HCT116 (cell line): ENCODE results near the gene PLEKHA4. TPM values are rescaled to one million over a fixed set of nuclear protein-coding genes. Genes with fewer than 3 reads are reported as not detected.

Source experiments
- ATAC-seq: fragments of 200-7000 bp; cut with Tn5 transposase; 2 replicates; pipeline ENCODE4 v1.9.1; 2020; ENCODE audit warnings: mild to moderate bottlenecking, moderate library complexity
- BruUV-seq: library from RNA; stranded (reverse); fragments of 400-500 nt; replicated peaks from 2 replicates; lab custom pipeline; 2021; lab: Mats Ljungman, UMichigan
- CTCF ChIA-PET: fragments of 300-600 bp; sonication (Branson Sonifier 250); formaldehyde crosslinking; loops from one replicate; lab custom pipeline; 2021; ENCODE audit warnings: antibody characterized with exemption; lab: Charles Lee
- POLR2A ChIA-PET: fragments of 300-600, 350-600 bp; sonication (Branson Sonifier 250); formaldehyde crosslinking; loops from one replicate; lab custom pipeline; 2021; ENCODE audit warnings: antibody characterized with exemption; lab: Charles Lee
- RAD21 ChIA-PET, 2 experiments: fragments of 300-600 bp; sonication (Branson Sonifier 250); formaldehyde crosslinking; loops; one replicate each; lab custom pipeline; 2023; ENCODE audit warnings: low total read pairs in 2 of 2; ENCODE audit not compliant: uncharacterized antibody in 2 of 2, unreplicated experiment in 2 of 2, low non-redundant PET in 1 of 2; lab: Charles Lee
- DNase-seq: peaks from one replicate; pipeline ENCODE4 v3.0.0-alpha.2; 2010; ENCODE audit warnings: low read depth, low spot score
- H2AFZ ChIP-seq: fragments of 200-600 bp; shearing (Covaris generic), sonication (generic); 2 replicates; pipeline ENCODE4 v1.6.1; 2017; ENCODE audit warnings: low read depth, mixed run types, mixed read lengths, antibody characterized with exemption, low read length; ENCODE audit not compliant: poor library complexity, severe bottlenecking
- H3K27ac ChIP-seq: 2 replicates; pipeline ENCODE4 v1.5.1; 2012; ENCODE audit warnings: low read depth, low read length
- H3K27me3 ChIP-seq: fragments of 200-600 bp; sonication (generic); 2 replicates; pipeline ENCODE4 v1.6.1; 2016; ENCODE audit warnings: mixed run types, low read length, mixed read lengths; ENCODE audit not compliant: insufficient read depth
- H3K36me3 ChIP-seq, 2 experiments: fragments of 200-500 bp in 1 of 2; fragments of 200-600 bp in 1 of 2; sonication (Bioruptor generic) in 1 of 2; sonication (generic) in 1 of 2; 2 replicates each; pipeline versions ENCODE4 v1.5.1 to v1.6.1; 2014 to 2016; ENCODE audit warnings: low read length in 2 of 2, inconsistent platforms in 1 of 2, mixed read lengths in 1 of 2, mixed run types in 1 of 2; ENCODE audit not compliant: insufficient read depth in 2 of 2, control insufficient read depth in 1 of 2
- H3K4me1 ChIP-seq, 2 experiments: fragments of 200-600 bp in 1 of 2; sonication (generic) in 1 of 2; 2 replicates each; pipeline versions ENCODE4 v1.5.1 to v1.6.1; 2012 to 2017; ENCODE audit warnings: low read length in 2 of 2, inconsistent platforms in 1 of 2, mild to moderate bottlenecking in 1 of 2, mixed read lengths in 1 of 2, mixed run types in 1 of 2, moderate library complexity in 1 of 2; ENCODE audit not compliant: insufficient read depth in 2 of 2, control insufficient read depth in 1 of 2
- H3K4me2 ChIP-seq: fragments of 200-600 bp; sonication (generic); 2 replicates; pipeline ENCODE4 v1.6.1; 2017; ENCODE audit warnings: mixed run types, low read length, mixed read lengths
- H3K4me3 ChIP-seq, 2 experiments: fragments of 200-600 bp in 1 of 2; sonication (generic) in 1 of 2; replicated peaks in 1 of 2; 2 replicates each; pipeline ENCODE4 v1.5.1; 2011 to 2016; ENCODE audit warnings: low read length in 2 of 2, control low read depth in 1 of 2, low read depth in 1 of 2, mild to moderate bottlenecking in 1 of 2, mixed read lengths in 1 of 2, mixed run types in 1 of 2
- H3K79me2 ChIP-seq: fragments of 200-600 bp; sonication (generic); 2 replicates; pipeline ENCODE4 v1.6.1; 2017; ENCODE audit warnings: mild to moderate bottlenecking, mixed run types, low read length, moderate library complexity, mixed read lengths; ENCODE audit not compliant: insufficient read depth
- H3K9ac ChIP-seq: fragments of 200-600 bp; sonication (generic); 2 replicates; pipeline ENCODE4 v1.6.1; 2016; ENCODE audit warnings: low read length, mixed read lengths
- H3K9me2 ChIP-seq: fragments of 200-600 bp; sonication (generic), shearing (Covaris generic); 2 replicates; pipeline ENCODE4 v1.6.1; 2017; ENCODE audit warnings: mixed run types, mild to moderate bottlenecking, moderate library complexity; ENCODE audit not compliant: insufficient read depth
- H3K9me3 ChIP-seq, 2 experiments: fragments of 200-500 bp in 1 of 2; fragments of 200-600 bp in 1 of 2; sonication (Bioruptor generic) in 1 of 2; sonication (generic) in 1 of 2; 2 replicates each; pipeline ENCODE4 v1.6.1; 2014 to 2017; ENCODE audit warnings: low read length in 2 of 2, mixed read lengths in 2 of 2, inconsistent platforms in 1 of 2, low read depth in 1 of 2, mild to moderate bottlenecking in 1 of 2, mixed run types in 1 of 2, moderate library complexity in 1 of 2; ENCODE audit not compliant: control insufficient read depth in 1 of 2, insufficient read depth in 1 of 2
- H4K20me1 ChIP-seq: fragments of 200-600 bp; sonication (generic), shearing (Covaris generic); 2 replicates; pipeline ENCODE4 v1.6.1; 2017; ENCODE audit warnings: mixed run types, mild to moderate bottlenecking, moderate library complexity; ENCODE audit not compliant: insufficient read depth
- CBX3 ChIP-seq: IDR thresholded peaks from 2 replicates; pipeline ENCODE4 v1.6.1; 2012; ENCODE audit warnings: low read depth
- CEBPB ChIP-seq: IDR thresholded peaks from 2 replicates; pipeline ENCODE4 v1.6.1; 2012; ENCODE audit warnings: low read depth
- CTCF ChIP-seq, 3 experiments: fragments of 200-600 bp in 1 of 3; sonication (generic) in 1 of 3; IDR thresholded peaks in 2 of 3; conservative IDR thresholded peaks in 1 of 3; 2 replicates each; pipeline ENCODE4 v1.5.1; 2012 to 2017; ENCODE audit warnings: low read depth in 2 of 3, low read length in 2 of 3, antibody characterized with exemption in 1 of 3, borderline replicate concordance in 1 of 3, control low read depth in 1 of 3, mild to moderate bottlenecking in 1 of 3, mixed read lengths in 1 of 3, mixed run types in 1 of 3, moderate library complexity in 1 of 3; ENCODE audit not compliant: insufficient read depth in 1 of 3
- EZH2 ChIP-seq: fragments of 200-600 bp; sonication (generic); IDR thresholded peaks from 2 replicates; pipeline ENCODE4 v1.6.1; 2017; ENCODE audit warnings: antibody characterized with exemption, mixed run types
- JUND ChIP-seq: IDR thresholded peaks from 2 replicates; pipeline ENCODE4 v1.6.1; 2012
- MAX ChIP-seq: IDR thresholded peaks from 2 replicates; pipeline ENCODE4 v1.6.1; 2012
- POLR2A ChIP-seq: IDR thresholded peaks from 2 replicates; pipeline ENCODE4 v1.7.0; 2011; ENCODE audit warnings: borderline replicate concordance; ENCODE audit not compliant: insufficient read depth, insufficient read length; ENCODE audit errors: extremely low read depth
- POLR2AphosphoS5 ChIP-seq: IDR thresholded peaks from 2 replicates; pipeline ENCODE4 v1.6.1; 2011; ENCODE audit warnings: mild to moderate bottlenecking, low read depth, low read length, moderate library complexity
- RAD21 ChIP-seq: IDR thresholded peaks from 2 replicates; pipeline ENCODE4 v1.6.1; 2012; ENCODE audit warnings: low read depth, mild to moderate bottlenecking
- SP1 ChIP-seq: IDR thresholded peaks from 2 replicates; pipeline ENCODE4 v1.6.1; 2012; ENCODE audit warnings: low read depth
- YY1 ChIP-seq: IDR thresholded peaks from 2 replicates; pipeline ENCODE4 v1.6.1; 2011; ENCODE audit warnings: low read length, low read depth, moderate library complexity, mild to moderate bottlenecking; ENCODE audit not compliant: insufficient replicate concordance; ENCODE audit errors: extremely low read depth
- ZBTB33 ChIP-seq: IDR thresholded peaks from 2 replicates; pipeline ENCODE4 v1.6.1; 2011; ENCODE audit warnings: mild to moderate bottlenecking, low read length, moderate library complexity; ENCODE audit not compliant: insufficient replicate concordance; ENCODE audit errors: extremely low read depth
- intact Hi-C: fragments of 100-400 bp; cut with micrococcal nuclease; formaldehyde crosslinking; loops from 2 replicates; pipeline ENCODE4 v1.10.0; 2022
- total RNA-seq: library from RNA; stranded (reverse); gene quantifications from one replicate; pipeline ENCODE4 v1.2.1, GENCODE V29; 2021; ENCODE audit not compliant: unreplicated experiment

Gene PLEKHA4
- total RNA-seq, 1 experiment from 2014 or later = 20.4 TPM

- intact Hi-C loops = loop anchor here (1.0 to 2.0 kb wide), 4 partner anchors 40 to 189 kb away; partner anchors contain the start of gene CA11
- peaks cover 0 to 4% of the 10 kb centered on the region in 2 experiments; a peak in 1 of 4 replicates for H3K36me3 ChIP-seq
- no peaks in the 10 kb centered on the region for H3K9me2 ChIP-seq
- ChIA-PET RAD21 (interaction anchor here (1.0 to 1.2 kb wide), 3 partner anchors 40 to 47 kb away, joined by 3 to 6 read pairs (median 4); no protein-coding TSS in a partner anchor), CTCF (interaction anchor here (0.8 to 1.6 kb wide), 6 partner anchors 8 to 135 kb away, joined by 3 to 8 read pairs (median 4); no protein-coding TSS in a partner anchor), POLR2A (no interaction called here)
- H3K79me2 ChIP-seq = no peaks in the 10 kb centered on the region
- H3K9me3 ChIP-seq = no peaks in the 10 kb centered on the region
- H3K4me2 ChIP-seq = peak overlapping the region; percentile 52
- no peak overlapping the region for H2AFZ ChIP-seq
- H3K27ac ChIP-seq = peak overlapping the region; percentile 56
- peak; percentile 97 for TF ChIP-seq RAD21
- no peak for TF ChIP-seq JUND
- peak; percentile 86 to 92 (median 91) for TF ChIP-seq CTCF (IDR thresholded peaks at IDR 0.05 in 2 of 3, conservative IDR thresholded peaks at IDR 0.05 in 1 of 3; ENCODE audit: borderline replicate concordance in 1 of 3, insufficient read depth in 1 of 3, low read depth in 2 of 3, low read length in 2 of 3)
- TF ChIP-seq POLR2AphosphoS5 = 0 out of 2 replicates have a peak, but pooled peaks have one; percentile 34
- DNase-seq (peak; percentile 76), ATAC-seq (peak; percentile 93)
- no TSS peak for BruUV-seq
- peak overlapping the region; percentile 29 to 35; a peak in 3 of 4 replicates for H3K4me3 ChIP-seq
- peaks cover 5 to 23% of the 10 kb centered on the region in 2 experiments; a peak in 3 of 4 replicates for H3K4me1 ChIP-seq
- H4K20me1 ChIP-seq = no peaks in the 10 kb centered on the region
- no peak overlapping the region for H3K9ac ChIP-seq
- no peaks in the 10 kb centered on the region for H3K27me3 ChIP-seq
These were observed 32.7 kb downstream of the PLEKHA4 start for GRCh38 chr19:48835734-48836088.

GRCh38 chr19:48833977-48834376 is 34.4 kb downstream of the PLEKHA4 start:
- DNase-seq (no peak), ATAC-seq (no peak)
- peaks cover 0 to 4% of the 10 kb centered on the region in 2 experiments; a peak in 1 of 4 replicates for H3K36me3 ChIP-seq
- H3K9me2 ChIP-seq = no peaks in the 10 kb centered on the region
- POLR2A ChIA-PET = no interaction called here
- no TSS peak for BruUV-seq
- no peaks in the 10 kb centered on the region for H4K20me1 ChIP-seq
- H2AFZ ChIP-seq = no peak overlapping the region
- no peaks in the 10 kb centered on the region for H3K9me3 ChIP-seq
- intact Hi-C loops = loop anchor here (2.0 kb wide), 1 partner anchor 187 kb away; the partner anchor contains the start of gene CA11
- RAD21 ChIA-PET = no interaction called here
- no peak overlapping the region for H3K4me2 ChIP-seq
- H3K27me3 ChIP-seq = no peaks in the 10 kb centered on the region
- CTCF ChIA-PET = interaction anchor here (0.6 kb wide), 1 partner anchor 1512 kb away, joined by 3 read pairs; no protein-coding TSS in a partner anchor
- H3K4me1 ChIP-seq = peaks cover 5 to 23% of the 10 kb centered on the region in 2 experiments; a peak in 3 of 4 replicates
- no peak overlapping the region for H3K4me3 ChIP-seq
- no peaks in the 10 kb centered on the region for H3K79me2 ChIP-seq
- no peak overlapping the region for H3K9ac ChIP-seq
- no peak overlapping the region for H3K27ac ChIP-seq
- TF ChIP-seq CTCF (IDR thresholded peaks at IDR 0.05 in 2 of 3, conservative IDR thresholded peaks at IDR 0.05 in 1 of 3; ENCODE audit: borderline replicate concordance in 1 of 3, insufficient read depth in 1 of 3, low read depth in 2 of 3, low read length in 2 of 3) (no peak), EZH2 (no peak), MAX (no peak), JUND (no peak), POLR2A (no peak), YY1 (no peak), SP1 (no peak), ZBTB33 (no peak), CBX3 (no peak), CEBPB (no peak)
